Measurements from ENCODE around the gene ZNF235. TPM values are rescaled to one million over a fixed set of nuclear protein-coding genes. Genes with fewer than 3 reads are reported as not detected.

ZNF235 gene
- total and polyA plus RNA-seq, 2 donors (not counting 3 experiments of a cell fraction or from before 2014, with no cell fraction given) = 2.0 to 5.2 TPM

DNA sequence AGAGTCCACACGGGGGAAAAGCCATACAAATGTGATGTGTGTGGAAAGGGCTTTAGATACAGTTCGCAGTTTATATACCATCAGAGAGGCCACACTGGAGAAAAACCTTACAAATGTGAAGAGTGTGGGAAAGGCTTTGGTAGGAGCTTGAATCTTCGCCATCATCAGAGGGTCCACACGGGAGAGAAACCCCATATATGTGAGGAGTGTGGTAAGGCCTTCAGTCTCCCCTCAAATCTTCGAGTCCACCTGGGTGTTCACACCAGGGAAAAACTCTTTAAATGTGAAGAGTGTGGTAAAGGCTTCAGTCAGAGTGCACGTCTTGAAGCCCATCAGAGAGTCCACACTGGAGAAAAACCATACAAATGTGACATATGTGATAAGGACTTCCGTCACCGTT is 68.4 kb downstream of the ZNF235 start:
- Histone ChIP-seq H3K27ac (ENCODE audit: insufficient read depth, low read depth, low read length) (no peak overlapping the region), H3K9me1 (replicated peaks; ENCODE audit: control insufficient read depth, extremely low read depth, insufficient read depth, low read length) (no peaks in the 10 kb centered on the region), H3K4me2 (ENCODE audit: insufficient read depth, low read length) (no peak overlapping the region), H3K9me3 (replicated peaks; ENCODE audit: control insufficient read depth, insufficient read depth, low read length) (no peaks in the 10 kb centered on the region), H2AFZ (ENCODE audit: low read depth, low read length) (no peak overlapping the region), H3K27me3 (ENCODE audit: control insufficient read depth in 2 of 2, insufficient read depth in 2 of 2, low read length in 2 of 2) (no peaks in the 10 kb centered on the region), H3K79me2 (ENCODE audit: control insufficient read depth, insufficient read depth, low read length) (no peaks in the 10 kb centered on the region), H3K36me3 (ENCODE audit: control insufficient read depth in 2 of 2, extremely low read depth in 1 of 2, insufficient read depth in 2 of 2, low read length in 2 of 2) (peaks cover 14 to 30% of the 10 kb centered on the region in 2 experiments), H3K4me1 (ENCODE audit: control insufficient read depth, extremely low read depth, insufficient read depth, low read length) (no peaks in the 10 kb centered on the region), H3K9ac (replicated peaks; ENCODE audit: extremely low read depth, insufficient read depth, low read length) (no peak overlapping the region), H4K20me1 (replicated peaks; ENCODE audit: control insufficient read depth, extremely low read depth, insufficient read depth, low read length) (no peaks in the 10 kb centered on the region), H3K4me3 (replicated peaks in 1 of 3; ENCODE audit: insufficient read depth in 1 of 3, low read depth in 1 of 3, low read length in 3 of 3) (no peak overlapping the region)
- TF ChIP-seq EZH2 (IDR thresholded peaks at IDR 0.05; ENCODE audit: borderline replicate concordance, low read depth, low read length, severe bottlenecking) = no peak
- no peak for TF ChIP-seq POLR2A (IDR thresholded peaks at IDR 0.05; ENCODE audit: low read depth, low read length)
- no peak for TF ChIP-seq GATA2 (IDR thresholded peaks at IDR 0.05; ENCODE audit: insufficient read depth, insufficient read length, low read depth, low read length)
- TF ChIP-seq POLR2AphosphoS5 (IDR thresholded peaks at IDR 0.05; ENCODE audit: insufficient read depth, low read depth, low read length) = no peak
- dilution Hi-C loops (cut with MboI; ENCODE audit: extremely low pct_ligation_motif_present, low sequenced_read_pairs) = no loop called here
- intact Hi-C loops (cut with micrococcal nuclease) = no loop called here
- ChIA-PET POLR2A (no interaction called here), CTCF (no interaction called here)
- FAIRE-seq = no peak
- DNase-seq (ENCODE audit: low read depth, low spot score) = no peak
- no TSS peak for BruUV-seq (replicated peaks)

Small RNAs within 50 kb of the gene (small RNA-seq; reads per million reads assigned to genes)
- not detected for gene NDUFA3P1 (ENCODE audit: insufficient read depth, insufficient read length, low read depth, low replicate concordance)

Other genes starting within 250 kb of the ZNF235 start
- gene ZNF284, start 232.9 kb downstream of the ZNF235 start, total RNA-seq = 2.4 and 2.7 TPM in 2 replicates
- gene ZNF284, start 232.9 kb downstream of the ZNF235 start, polyA plus RNA-seq = 0.98 and 1.1 TPM in 2 replicates
- gene ZNF224, start 210.7 kb downstream of the ZNF235 start, total RNA-seq = 19.4 and 21.8 TPM in 2 replicates
- gene ZNF224, start 210.7 kb downstream of the ZNF235 start, polyA plus RNA-seq = 6.8 and 8.5 TPM in 2 replicates
- gene ZNF225, start 191.6 kb downstream of the ZNF235 start, total RNA-seq = 3.9 and 4.1 TPM in 2 replicates
- gene ZNF225, start 191.6 kb downstream of the ZNF235 start, polyA plus RNA-seq = 0.83 and 0.92 TPM in 2 replicates
- gene ZNF234, start 163.5 kb downstream of the ZNF235 start, total RNA-seq = 10.6 and 11.9 TPM in 2 replicates
- 2.1 and 2.5 TPM in 2 replicates for gene ZNF234, start 163.5 kb downstream of the ZNF235 start, polyA plus RNA-seq
- 19.7 and 19.8 TPM in 2 replicates for gene ZNF226, start 139.9 kb downstream of the ZNF235 start, total RNA-seq
- 5.9 and 8.8 TPM in 2 replicates for gene ZNF226, start 139.9 kb downstream of the ZNF235 start, polyA plus RNA-seq
- 17.2 and 17.8 TPM in 2 replicates for gene ZNF227, start 92.5 kb downstream of the ZNF235 start, total RNA-seq
- 2.8 and 3.4 TPM in 2 replicates for gene ZNF227, start 92.5 kb downstream of the ZNF235 start, polyA plus RNA-seq
- gene ZNF233, start 45.1 kb downstream of the ZNF235 start, total RNA-seq = 0.76 and 0.88 TPM in 2 replicates
- 0.15 and 0.25 TPM in 2 replicates for gene ZNF233, start 45.1 kb downstream of the ZNF235 start, polyA plus RNA-seq
- 4.6 and 7.5 TPM in 2 replicates for gene ZNF112, start 51.7 kb upstream of the ZNF235 start, total RNA-seq
- 1.2 and 2.0 TPM in 2 replicates for gene ZNF112, start 51.7 kb upstream of the ZNF235 start, polyA plus RNA-seq
- 3.6 and 4.6 TPM in 2 replicates for gene ZNF285, start 96.6 kb upstream of the ZNF235 start, total RNA-seq
- 0.76 and 0.90 TPM in 2 replicates for gene ZNF285, start 96.6 kb upstream of the ZNF235 start, polyA plus RNA-seq
- gene ZNF229, start 143.4 kb upstream of the ZNF235 start, total RNA-seq = 6.0 and 8.8 TPM in 2 replicates
- gene ZNF229, start 143.4 kb upstream of the ZNF235 start, polyA plus RNA-seq = 2.4 and 2.7 TPM in 2 replicates
- gene ZNF180, start 195.5 kb upstream of the ZNF235 start, total RNA-seq = 8.6 and 8.9 TPM in 2 replicates
- 1.4 and 2.1 TPM in 2 replicates for gene ZNF180, start 195.5 kb upstream of the ZNF235 start, polyA plus RNA-seq
- gene CEACAM20, start 224.7 kb upstream of the ZNF235 start, total RNA-seq = not detected in 2 replicates
- gene CEACAM20, start 224.7 kb upstream of the ZNF235 start, polyA plus RNA-seq = 0.06 TPM in 2 replicates

All from endothelial cell of umbilical vein (primary cell).